Measurements from ENCODE around the gene SLC17A9.

GRCh38 chr20:63011798-63012197 is 59.3 kb downstream of the SLC17A9 start:
- TF ChIP-seq EZH2 (IDR thresholded peaks at IDR 0.05): no peak
- no peak for TF ChIP-seq POLR2AphosphoS5 (IDR thresholded peaks at IDR 0.05; ENCODE audit: borderline replicate concordance, low read depth, low read length)
- no peak for TF ChIP-seq FOXP2 (optimal IDR thresholded peaks at IDR 0.05; ENCODE audit: control extremely low read depth, extremely low read length, insufficient read depth)

All from SK-N-MC (cell line).